ENCODE measurements around the gene ARHGAP33.
"Not testable (repeated sequence)": the region's sequence is repeated elsewhere in the genome, so short reads cannot be mapped to it uniquely, and the experiment has no call there.

Gene ARHGAP33

GRCh38 chr19:35793381-35794165, 18.2 kb downstream of the ARHGAP33 start:
- DNase-seq = no peak

DNA sequence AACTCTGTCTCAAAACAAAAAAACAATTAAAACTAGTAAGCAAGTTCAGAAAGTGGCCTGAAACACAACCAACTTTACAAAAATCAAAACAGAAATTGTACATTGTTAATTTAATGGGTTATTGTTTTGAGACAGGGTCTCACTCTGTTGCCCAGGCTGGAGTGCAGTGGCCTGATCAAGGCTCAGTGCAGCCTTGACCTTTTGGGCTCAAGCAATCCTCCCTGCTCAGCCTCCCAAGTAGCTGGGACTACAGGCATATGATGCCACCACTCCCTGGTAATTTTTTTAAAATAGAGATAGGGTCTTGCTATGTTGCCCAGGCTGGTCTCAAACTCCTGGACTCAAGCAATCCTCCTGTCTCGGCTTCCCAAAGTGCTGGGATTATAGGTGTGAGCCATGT, 20.2 kb downstream of the ARHGAP33 start:
- DNase-seq = not testable (repeated sequence)

- DNase-seq = no peak
These were observed 21.5 kb downstream of the ARHGAP33 start for GRCh38 chr19:35796645-35797542.

- DNase-seq = peak in 7 of 14 donors; percentile 18 to 49 (median 24)
These were observed 22.3 kb downstream of the ARHGAP33 start for GRCh38 chr19:35797663-35798062.

GRCh38 chr19:35801828-35802227, 26.5 kb downstream of the ARHGAP33 start:
- no peak for DNase-seq

DNA sequence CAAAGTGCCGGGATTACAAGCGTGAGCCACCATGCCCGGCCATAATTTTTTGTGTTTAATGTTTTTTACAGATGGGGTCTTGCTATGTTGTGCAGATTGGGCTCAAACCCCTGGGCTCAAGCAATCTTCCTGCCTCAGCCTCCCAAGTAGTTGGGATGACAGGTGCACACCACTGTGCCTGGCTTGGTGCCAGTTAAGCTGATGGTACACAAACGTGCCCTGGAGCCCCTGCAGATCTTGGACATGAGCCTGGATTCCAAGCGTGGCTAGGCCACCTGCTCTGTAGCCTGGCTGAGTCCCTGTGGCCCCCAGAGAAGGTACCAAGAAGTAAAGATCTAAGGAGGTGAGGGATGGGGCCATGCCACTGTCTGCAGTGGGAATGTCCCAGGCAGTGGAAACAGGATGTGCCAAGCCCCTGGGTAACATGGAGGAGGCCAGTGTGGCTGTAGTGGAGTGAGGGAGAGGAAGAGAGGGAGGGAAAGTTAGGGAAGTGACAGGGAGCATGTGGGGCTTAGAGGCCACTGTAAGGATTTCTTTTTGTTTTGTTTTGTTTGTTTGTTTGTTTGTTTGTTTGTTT, 30.2 kb downstream of the ARHGAP33 start:
- DNase-seq = no peak

DNA sequence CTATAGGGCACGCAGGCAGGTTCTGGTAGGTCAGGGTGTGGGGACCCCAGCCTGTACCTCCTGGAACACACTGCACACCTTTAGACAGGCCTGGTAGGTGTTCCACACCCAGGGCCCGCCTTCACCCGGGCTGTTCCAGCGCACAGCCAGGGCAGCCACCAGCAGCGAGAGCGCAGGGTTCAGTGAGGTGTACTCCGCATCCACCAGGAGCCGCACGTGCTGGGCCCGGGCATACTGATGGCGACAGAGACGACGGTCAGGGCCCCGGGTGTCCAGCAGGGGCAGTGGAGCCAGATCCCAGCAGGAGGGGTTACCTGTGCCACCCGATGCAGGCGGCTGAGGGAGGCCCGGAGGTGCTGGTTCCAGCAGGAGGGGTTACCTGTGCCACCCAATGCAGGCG, 31.2 kb downstream of the ARHGAP33 start:
- DNase-seq = no peak

GRCh38 chr19:35807633-35808032, 32.3 kb downstream of the ARHGAP33 start:
- DNase-seq = no peak

DNA sequence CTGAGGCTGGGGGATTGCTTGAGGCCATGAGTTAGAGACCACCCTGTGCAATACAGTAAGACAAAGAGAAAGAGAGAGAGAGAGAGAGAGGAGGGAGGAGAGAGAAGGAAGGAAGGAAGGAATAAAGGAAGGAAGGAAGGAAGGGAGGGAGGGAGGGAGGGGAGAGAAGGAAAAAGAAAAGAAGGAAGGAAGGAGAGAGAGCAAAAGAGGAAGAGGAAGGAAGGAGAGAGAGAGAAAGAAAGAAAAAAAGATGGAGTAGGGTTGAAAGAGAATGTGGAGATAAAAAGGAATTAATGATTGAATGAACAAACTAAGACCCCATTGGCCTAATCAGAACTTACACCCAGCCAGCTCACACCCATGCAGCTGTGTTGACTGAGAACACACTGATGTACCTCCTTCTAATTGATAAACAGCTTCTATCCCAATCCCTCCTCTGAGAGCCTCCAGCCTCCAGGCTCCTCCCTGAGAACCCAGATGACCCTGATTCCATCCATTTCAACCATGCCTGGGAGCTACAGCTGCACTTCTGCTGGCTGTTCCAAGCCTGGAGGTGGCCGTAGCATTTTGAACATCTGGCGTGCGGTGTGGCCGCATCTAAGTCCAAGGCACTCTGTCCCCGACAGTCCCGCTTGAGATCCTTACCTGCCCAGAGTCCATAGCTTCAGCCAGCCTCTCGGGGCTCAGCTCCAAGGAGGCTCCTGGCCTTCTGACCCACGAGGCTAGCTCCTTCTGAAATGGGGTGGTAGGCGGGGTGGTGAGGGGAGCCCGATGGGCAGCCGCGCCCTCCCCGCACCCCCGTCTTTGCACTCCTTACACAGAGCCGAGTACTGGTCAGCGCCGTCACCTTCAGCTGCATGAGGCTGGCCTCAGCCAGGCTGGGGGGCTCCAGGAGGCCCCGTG, 36.2 kb downstream of the ARHGAP33 start:
- no peak for DNase-seq

DNA sequence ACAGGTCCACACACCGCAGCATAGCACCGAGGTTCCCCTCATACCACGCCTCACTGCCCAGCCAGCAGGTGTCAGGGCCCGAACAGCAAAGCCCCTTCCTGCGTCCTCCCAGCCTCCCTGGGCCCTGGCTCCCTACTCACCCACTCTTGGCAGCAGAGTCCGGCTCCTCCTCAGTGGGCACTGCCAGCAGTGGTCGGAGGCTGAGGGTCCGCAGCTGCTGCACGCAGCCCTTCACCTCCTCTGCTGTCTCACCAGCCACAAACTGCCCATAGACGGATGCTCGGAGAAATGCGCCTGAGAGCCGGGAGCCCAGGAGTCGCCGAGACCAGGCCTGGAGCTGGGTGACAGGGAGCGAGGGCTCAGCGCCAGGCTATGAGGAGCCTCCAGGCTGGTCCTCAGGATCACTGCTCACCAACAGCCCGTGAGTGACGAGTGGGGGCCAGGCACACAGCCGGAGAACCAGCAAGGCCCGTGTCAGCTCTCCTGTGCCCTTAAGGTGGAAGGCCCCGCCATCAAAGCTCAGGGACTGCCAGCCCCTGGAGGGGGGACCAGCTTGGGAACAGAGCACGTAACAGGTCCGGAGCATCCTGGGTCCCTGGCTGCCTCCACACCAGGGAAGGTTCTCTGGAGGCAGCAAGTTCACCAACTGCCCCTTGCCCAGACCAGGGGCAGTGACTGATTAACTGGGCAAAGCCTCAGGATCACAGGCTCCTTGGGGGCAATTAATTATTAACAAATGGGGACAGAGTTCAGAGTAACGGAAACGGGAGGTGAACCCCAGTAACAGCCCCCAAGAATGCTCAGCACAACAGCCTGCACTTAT, 37.1 kb downstream of the ARHGAP33 start, which contains the start of gene PRODH2:
PRODH2 (minus strand) TSS at position 626 of the 823 bp plus-strand sequence; CDS start at position 586, 40 bp downstream.
- no peak for DNase-seq

DNA sequence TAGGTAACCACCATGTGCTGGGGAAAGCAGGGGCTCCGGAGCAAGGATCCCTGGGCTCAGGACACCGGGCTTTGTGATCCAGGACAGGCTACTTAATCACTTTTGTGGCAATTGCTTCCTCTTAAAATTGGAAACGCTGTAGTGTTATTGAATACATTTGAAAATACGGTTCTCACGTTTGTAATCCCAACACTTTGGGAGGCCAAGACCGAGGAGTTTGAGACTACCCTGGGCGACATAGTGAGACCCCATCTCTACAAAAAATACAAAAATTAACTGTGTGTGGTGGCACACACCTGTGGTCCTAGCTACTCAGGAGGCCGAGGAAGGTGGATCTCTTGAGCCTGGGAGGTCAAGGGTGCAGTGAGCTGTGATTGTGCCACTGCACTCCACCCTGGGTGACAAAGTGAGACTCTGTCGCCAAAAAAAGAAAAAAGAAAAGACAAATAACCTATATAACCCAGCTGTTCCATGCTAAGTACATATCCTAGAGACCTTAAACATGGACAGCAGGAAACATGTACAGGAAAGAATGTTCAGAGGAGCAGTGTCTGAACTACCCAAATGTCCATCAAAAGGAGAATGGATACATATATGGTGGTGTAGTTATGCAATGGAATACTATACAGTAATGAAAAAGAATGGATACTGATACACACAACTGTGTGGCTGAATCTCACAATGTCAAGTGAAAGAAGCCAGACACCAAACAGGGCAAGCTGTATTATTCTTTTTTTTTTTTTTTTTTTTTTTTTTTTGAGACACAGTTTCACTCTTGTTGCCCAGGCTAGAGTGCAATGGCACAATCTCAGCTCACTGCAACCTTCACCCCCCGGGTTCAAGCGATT, 37.9 kb downstream of the ARHGAP33 start:
- DNase-seq = no peak

GRCh38 chr19:35816262-35816661, 40.9 kb downstream of the ARHGAP33 start:
- no peak for DNase-seq

GRCh38 chr19:35816846-35817245, 41.5 kb downstream of the ARHGAP33 start:
- no peak for DNase-seq

- DNase-seq = no peak
These were observed 43.1 kb downstream of the ARHGAP33 start for GRCh38 chr19:35818445-35818844.

DNA sequence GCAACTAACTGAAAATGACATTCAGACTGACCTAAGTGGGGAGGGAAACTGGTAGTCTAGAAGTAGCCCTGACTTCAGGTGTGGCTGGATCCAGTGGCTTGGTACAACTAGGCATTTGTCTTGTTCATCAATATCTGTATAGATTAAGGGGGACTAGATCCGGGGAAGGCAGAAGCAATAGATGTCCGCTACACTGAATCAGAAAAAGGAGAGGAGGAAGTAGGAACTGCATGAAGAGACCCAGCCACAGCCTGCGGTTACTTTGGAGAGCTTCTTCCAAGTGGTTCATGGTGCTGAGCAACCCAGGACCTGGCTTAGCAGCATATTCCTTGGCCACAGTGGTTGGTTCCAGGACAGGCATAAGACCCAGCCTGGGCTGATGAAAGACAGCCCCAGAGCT, 47.2 kb downstream of the ARHGAP33 start:
- no peak for DNase-seq

- no peak for DNase-seq
These were observed 48.8 kb downstream of the ARHGAP33 start for GRCh38 chr19:35824150-35824549.

DNA sequence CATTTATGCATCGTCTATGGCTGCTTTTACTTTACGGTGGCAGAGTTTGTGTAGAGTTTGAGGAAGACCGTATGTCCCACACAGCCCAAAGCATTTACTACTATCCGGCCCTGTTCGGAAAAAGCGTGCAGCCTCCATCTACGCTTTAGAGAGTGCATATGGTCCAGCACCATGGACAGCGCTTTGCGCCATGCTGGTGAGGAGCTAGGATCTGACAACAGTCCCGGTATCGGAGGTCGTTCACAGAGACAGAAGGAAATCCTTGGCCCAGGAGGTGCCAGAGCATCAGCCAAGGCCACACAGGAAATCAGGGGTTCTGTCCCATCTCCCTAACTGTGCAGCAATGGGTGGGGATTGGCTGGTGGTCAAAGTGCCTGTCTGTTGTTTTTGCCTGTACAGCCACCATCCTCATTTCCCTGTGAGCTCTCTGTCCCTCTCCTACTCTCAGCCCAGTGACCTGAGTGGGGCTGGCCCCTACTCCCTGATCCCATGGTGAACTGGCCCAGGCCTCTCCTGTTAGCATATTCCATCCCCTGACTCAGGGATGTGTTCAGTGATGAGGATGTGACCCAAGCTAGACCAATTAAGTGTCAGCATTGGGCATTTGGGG, 53.4 kb downstream of the ARHGAP33 start:
- peak in 4 of 14 donors; percentile 3 to 27 (median 14) for DNase-seq

- no peak for DNase-seq
These were observed 55.6 kb downstream of the ARHGAP33 start for GRCh38 chr19:35830986-35831385.

GRCh38 chr19:35832054-35832453, 56.7 kb downstream of the ARHGAP33 start:
- no peak for DNase-seq

GRCh38 chr19:35833972-35834371, 58.6 kb downstream of the ARHGAP33 start:
- DNase-seq = no peak
